SKM-1 (cell line): ENCODE data around the gene PAEP.
"Not testable (repeated sequence)": the region's sequence is repeated elsewhere in the genome, so short reads cannot be mapped to it uniquely, and the experiment has no call there.

Experiments
- DNase-seq: peaks from one replicate; lab custom pipeline; 2025; ENCODE audit not compliant: unreplicated experiment; lab: John Stamatoyannopoulos, UW

Gene PAEP

GRCh38 chr9:135549478-135550343 lies 11.8 kb upstream of the PAEP start:
- not testable (repeated sequence) for DNase-seq

- no peak for DNase-seq
These were observed 11.1 kb upstream of the PAEP start for GRCh38 chr9:135550344-135550918.

- no peak for DNase-seq
These were observed 10.5 kb upstream of the PAEP start for GRCh38 chr9:135551031-135551430.

- DNase-seq = no peak
These were observed 10.1 kb upstream of the PAEP start for GRCh38 chr9:135551456-135551855.

- DNase-seq = no peak
These were observed 9.4 kb upstream of the PAEP start for GRCh38 chr9:135552021-135552697.

GRCh38 chr9:135552698-135553171 lies 8.8 kb upstream of the PAEP start:
- DNase-seq = no peak

GRCh38 chr9:135554718-135555117 lies 6.8 kb upstream of the PAEP start:
- no peak for DNase-seq

- no peak for DNase-seq
These were observed 6.4 kb upstream of the PAEP start for GRCh38 chr9:135555203-135555602.

- DNase-seq = no peak
These were observed 5.6 kb upstream of the PAEP start for GRCh38 chr9:135555910-135556309.

GRCh38 chr9:135559606-135560005 lies 1.9 kb upstream of the PAEP start:
- DNase-seq = no peak

GRCh38 chr9:135562235-135562745 lies 734 bp downstream of the PAEP start:
- DNase-seq = no peak

GRCh38 chr9:135563039-135563476 lies 1.5 kb downstream of the PAEP start:
- DNase-seq = no peak

- no peak for DNase-seq
These were observed 2.3 kb downstream of the PAEP start for GRCh38 chr9:135563858-135564257.

GRCh38 chr9:135565141-135565628 lies 3.6 kb downstream of the PAEP start:
- no peak for DNase-seq

GRCh38 chr9:135565636-135566035 lies 4.1 kb downstream of the PAEP start:
- no peak for DNase-seq

- no peak for DNase-seq
These were observed 5.0 kb downstream of the PAEP start for GRCh38 chr9:135566552-135566951.

GRCh38 chr9:135567311-135567710 lies 5.8 kb downstream of the PAEP start:
- DNase-seq = no peak

GRCh38 chr9:135568026-135568425 lies 6.5 kb downstream of the PAEP start:
- DNase-seq = no peak

GRCh38 chr9:135570456-135570855 lies 8.9 kb downstream of the PAEP start:
- DNase-seq = no peak

- no peak for DNase-seq
These were observed 10.7 kb downstream of the PAEP start for GRCh38 chr9:135572233-135572632.

- no peak for DNase-seq
These were observed 11.6 kb downstream of the PAEP start for GRCh38 chr9:135573124-135573523.
